GM21390 (cell line): Measurements from ENCODE around the gene NID1.
"Not testable (repeated sequence)": the region's sequence is repeated elsewhere in the genome, so short reads cannot be mapped to it uniquely, and the experiment has no call there.

Source experiments
- ATAC-seq: cut with Tn5 transposase; IDR thresholded peaks from one replicate; pipeline ENCODE4 v1.9.1; 2021; ENCODE audit not compliant: unreplicated experiment

The NID1 gene

DNA sequence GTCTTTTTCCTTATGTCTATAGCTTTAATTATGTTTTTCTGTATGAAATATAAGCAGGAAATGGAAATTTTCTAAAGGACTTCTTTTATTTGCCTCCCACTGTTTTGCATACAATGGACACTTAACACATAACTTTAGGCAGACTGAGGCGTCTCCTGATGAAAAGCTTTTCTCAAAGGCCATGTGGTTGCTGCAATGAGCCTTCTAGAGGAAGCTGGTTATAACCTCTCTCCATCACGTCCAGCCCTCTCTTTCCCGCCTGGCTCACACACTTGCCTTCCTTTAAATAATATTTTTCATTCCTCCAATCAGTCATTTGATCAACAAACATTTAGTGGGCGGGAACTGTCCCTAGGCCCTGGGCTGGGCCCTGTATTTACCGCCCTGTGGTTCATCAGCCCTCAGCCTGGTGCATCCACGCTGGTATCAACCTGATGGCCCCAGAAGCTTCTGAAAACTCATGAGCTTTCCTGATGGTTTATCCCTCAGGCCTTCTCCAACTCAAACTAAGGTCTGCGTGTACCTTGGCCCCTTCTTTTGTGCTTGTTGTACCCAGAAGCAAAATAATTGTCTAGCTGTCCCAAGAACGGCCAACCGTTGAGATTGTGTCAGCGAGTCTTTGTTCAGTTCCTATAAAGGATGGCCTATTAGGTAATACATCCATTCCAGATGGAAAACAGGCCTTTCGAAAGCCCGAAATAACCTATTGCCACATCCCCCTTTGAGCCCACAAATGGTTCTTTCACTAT lies 122.8 kb downstream of the NID1 start:
- no peak for ATAC-seq

DNA sequence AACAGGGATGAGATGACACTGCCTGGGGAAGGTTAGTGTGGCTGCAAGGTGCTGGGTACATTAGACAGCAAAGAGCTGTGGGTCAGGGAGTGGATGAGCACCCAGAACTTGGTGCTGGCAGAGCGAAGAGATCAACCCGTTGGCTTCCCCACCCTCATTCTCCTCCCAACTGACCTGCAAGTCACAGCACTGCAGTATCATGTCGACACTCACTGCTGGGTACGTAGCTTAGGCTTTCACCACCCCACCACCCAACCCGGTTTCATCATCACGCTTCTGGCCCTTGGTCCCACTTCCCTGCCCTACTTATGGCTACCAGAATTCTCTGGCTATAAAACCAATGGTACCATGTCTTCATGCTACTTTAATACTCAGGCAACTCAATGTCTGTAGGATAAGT lies 124.6 kb downstream of the NID1 start:
- no peak for ATAC-seq

DNA sequence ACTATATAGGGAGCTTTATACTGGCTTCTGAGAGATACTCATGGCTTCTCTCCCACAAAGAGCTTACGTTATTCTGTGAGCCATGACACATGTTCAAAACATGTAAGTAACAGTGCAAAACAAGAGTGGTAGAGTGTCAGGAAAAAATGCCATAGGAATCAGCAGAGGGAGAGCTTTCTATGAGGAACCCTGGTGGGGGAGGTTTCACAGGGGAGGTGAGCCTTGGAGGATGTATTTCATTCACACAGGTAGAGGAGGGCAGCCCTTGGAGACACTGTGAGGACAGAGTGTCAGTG lies 125.5 kb downstream of the NID1 start:
- no peak for ATAC-seq

DNA sequence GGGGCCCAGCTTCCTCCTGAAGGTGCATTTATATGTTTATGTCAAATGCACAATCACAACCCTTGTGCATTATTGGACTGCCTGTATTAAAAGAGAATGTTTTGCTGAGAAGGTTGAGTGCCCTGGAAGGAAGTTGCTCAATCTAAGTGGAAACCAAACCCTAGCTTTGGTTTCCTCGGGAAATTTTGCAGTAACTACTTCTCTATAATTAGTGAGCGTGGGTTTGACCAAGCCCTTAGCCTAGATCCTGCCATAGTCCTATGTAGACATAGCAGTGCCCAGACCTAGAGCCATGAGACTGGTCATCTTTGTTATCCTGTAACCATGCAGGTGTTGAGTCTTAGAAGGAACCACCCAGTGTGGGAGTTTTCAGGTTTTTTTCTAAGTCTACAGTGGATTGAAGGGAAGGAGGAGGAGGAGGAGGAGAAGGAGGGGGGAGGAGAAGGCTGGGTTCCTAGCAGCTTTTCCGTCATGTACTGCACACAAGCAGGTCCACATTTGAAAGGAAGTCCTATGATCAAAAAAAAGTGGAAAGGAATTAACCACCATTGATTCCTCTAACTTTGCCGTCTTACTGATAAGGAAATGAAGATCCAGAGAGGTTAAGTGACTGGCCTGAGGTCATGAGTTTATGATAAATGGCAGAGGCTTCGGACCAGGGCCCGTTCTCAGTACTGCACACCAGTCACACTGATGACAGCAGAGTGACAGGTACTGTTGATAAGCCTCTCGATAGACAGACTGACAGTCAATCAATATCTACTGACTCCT lies 126.0 kb downstream of the NID1 start:
- no peak for ATAC-seq

DNA sequence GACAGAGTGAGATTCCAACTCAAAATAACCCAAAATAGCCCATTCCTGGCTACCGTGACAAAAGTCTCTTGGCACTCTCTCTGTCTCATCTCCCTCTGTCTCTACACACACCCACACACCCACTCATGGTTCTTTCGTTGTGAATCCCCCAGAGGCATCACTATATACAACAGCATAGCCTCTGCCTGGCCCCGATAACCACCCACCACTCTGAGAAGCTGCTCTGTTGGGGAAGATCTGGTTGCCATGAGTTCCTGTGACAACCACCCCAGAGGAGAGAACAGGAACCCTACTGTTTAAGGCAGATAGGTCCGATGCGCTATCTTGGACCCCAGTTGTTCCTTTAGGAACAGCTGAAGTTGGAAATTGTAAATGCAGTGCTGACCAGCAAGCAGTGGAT lies 127.8 kb downstream of the NID1 start:
- no peak for ATAC-seq

DNA sequence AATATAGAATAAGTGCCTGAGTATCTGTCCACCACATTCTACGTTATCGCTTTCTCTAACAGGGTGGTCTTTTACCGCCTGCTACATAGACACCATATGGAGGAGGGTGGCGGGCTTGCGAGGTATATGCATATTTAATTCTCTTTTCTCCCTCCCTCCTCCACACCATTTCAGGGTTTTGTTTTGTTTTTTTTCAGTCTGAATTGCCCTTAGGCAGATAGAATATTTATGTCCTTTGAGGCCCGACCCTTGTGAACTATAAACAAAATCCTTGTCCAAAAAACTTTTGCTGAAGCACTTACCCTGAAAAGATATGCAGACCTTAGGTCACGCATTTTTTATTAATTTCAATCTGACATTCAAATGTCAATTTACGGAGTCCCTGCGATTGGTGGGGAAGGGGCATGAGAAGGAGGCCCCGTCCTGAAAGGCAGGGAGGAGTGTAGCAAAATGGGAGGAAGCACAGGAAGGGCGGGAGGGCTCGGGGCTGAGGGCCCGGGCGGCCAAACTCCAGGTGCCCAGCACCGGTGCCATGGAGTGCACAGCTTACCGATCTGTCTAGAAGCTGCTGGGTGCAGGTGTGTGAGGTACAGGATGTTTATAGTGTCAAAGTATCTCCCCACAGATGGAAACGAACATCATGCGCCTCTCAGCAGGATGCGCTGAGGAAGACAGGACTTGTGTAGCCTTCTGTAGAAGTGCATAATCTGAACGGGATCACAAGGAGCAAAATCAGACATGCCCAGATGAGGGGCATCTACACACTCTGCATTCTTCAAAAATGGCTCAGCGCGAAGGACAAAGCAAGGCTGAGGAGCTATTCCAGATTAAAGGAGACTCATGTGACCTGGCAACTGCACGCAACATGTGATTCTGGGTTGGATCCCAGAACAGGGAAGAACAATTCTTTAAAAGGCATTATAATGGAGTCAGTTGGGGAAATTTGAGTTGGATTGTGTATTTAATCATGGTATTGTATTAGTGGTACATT lies 129.4 kb downstream of the NID1 start:
- no peak for ATAC-seq

DNA sequence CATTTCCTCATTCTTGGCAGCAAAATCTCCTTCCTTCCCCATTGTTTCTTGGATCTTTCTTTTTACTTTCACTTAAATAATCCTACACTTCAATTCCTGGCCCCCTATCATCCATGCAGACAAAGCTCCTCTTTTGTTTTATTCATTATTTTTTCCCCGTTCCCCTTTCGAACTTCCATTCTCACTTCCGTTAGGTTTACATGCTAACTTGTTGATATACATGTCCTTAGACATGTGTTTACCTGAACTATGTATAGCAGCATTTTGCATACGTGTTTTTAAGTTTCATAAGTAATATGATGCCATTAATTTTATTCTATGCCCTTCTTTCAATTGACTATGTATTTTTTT lies 131.1 kb downstream of the NID1 start:
- no peak for ATAC-seq

DNA sequence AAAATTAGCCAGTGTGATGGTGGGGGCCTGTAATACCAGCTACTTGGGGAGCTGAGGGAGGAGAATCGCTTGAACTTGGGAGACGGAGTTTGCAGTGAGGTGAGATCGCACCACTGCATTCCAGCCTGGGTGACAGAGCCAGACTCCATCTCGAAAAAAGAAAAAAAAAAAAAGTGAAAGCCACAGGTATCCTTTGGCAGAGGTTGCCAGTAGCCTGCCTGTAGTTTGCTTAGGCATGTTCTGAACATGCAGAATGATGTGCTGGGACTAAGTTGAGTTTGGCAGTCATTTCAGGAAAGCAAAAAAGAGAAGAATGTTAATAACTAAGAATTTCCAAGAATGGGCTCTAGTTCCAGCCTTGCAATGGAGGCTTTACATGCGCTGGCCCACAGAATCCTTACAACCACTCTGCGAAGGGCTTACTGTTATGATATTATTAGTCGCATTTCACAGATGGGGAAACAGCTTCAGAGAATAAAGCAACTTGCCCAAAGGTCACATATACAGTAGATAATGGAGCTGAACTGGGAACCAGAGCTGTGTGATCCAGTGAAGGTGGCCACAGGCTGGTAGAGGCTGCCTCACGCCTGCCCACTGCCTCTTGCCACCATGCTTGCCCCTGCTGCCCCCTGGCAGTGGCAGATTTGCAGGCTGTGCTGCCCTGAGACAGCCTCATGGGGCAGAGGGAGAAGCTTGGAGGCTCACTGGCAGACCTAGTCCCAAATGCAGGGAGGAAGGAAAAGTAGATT lies 131.7 kb downstream of the NID1 start:
- no peak for ATAC-seq

DNA sequence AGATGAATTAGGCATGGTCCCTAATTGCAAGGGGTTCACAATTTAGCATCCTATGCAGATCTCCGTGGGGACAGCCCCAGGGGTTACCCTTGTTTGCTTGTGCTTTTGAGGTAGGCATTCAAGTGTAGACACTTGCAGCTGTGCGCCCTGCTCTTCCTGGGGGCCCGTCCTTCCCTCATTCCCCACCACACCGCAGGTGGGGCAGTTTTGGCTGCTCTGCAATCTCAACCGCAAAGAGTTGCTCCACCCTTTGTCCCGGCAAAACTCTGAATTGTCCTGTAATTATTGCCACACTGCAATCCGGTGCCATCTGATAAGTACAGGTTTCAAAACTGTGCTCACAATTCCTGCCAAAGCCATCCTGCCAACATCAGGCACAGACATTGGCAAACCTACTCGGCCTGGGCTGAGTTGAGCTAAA lies 132.8 kb downstream of the NID1 start:
- no peak for ATAC-seq

DNA sequence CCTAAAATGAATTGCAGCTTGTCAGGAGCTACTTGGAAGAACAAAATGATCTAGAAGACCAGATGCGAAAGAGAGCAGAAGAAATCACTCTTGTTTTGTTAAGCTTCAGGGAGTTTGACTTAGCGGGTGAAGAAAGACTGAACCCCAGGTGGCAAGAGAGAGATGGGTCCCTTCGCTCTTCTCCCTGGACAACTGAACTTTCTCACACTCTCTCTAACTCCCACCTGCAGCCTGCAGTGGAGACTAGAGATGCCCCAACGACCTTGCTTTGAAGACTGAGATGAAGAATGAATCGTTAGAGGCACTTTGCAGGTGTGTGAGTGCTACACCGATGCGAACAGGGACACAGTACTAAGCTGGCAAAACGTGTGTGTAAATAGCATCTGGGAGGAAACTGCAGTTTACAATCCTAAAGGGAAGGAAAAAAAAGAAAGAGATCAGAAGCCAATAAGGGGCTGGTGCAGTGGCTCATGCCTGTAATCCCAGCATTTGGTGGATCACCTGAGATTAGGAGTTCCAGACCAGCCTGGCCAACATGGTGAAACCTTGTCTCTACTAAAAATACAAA lies 133.6 kb downstream of the NID1 start:
- ATAC-seq = no peak

DNA sequence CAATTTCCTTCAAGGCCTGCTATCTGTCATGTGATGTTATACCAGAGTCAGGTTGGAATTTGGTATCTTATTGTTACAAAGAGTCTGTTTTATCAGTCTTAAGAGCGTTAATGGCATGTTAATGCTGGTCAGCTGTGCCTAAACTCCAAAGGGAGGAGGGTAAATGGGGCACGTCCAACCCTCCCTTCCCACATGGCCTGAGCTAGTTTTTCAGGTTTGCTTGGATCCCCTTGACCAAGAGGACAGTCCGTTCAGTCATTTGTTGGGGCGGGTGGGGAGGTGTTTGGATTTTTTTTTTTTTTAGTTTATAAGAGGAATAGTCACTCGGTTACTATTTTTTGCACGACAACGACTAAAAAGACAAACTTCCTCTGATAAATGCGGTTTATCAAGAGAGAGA lies 134.3 kb downstream of the NID1 start:
- no peak for ATAC-seq

DNA sequence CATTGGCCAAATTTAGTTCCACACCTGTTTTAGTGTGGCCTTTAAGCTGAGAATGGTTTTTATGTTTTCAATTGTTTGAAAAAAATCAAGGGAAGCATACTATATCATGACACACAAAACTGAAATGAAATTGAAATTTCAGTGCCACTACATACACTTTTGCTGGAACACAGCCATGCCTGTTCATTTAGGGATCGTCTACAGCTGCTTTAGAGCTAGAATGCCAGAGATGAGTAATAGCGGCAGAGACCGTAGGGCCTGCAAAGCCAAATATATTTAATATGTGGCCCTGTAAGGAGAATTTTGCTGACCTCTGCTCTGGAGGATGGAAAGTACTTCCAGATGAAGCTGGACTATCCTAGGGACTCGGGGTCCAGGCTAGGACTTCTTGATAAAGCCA lies 135.7 kb downstream of the NID1 start:
- no peak for ATAC-seq

DNA sequence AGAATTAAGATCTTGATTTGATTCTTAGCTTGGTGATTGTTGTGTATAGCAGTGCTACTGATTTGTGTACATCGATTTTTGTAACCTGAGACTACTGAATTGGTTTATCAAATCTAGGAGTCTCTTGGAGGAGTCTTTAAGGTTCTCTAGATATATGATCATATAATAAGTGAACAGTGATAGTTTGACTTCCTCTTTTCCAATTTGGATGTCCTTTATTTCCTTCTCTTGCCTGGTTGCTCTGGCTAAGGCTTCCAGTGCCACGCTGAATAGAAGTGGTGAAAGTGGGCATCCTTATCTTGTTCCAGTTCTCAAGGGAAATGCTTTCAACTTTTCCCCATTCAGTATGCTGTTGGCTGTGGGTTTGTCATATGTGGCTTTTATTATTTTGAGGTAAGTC lies 136.7 kb downstream of the NID1 start:
- no peak for ATAC-seq

DNA sequence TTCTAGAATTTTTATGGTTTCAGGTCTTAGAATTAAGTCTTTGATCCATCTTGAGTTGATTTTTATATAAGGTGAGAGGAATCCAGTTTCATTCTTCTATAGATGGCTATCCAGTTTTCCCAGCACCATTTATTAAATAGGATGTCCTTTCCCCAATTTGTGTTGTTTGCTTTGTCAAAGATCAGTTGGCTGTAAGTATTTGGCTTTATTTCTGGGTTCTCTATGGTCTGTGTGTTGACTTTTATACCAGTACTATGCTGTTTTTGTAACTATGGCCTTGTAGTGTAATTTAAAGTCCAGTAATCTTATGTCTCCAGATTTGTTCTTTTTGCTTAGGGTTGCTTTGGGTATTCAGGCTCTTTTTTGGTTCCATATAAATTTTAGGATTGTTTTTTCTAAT lies 137.3 kb downstream of the NID1 start:
- ATAC-seq = not testable (repeated sequence)
